Measurements from ENCODE around the gene PRF1. TPM values are rescaled to one million over a fixed set of nuclear protein-coding genes. Genes with fewer than 3 reads are reported as not detected.

The PRF1 gene
- total and polyA plus RNA-seq, 7 donors = 0.16 to 5.0 (median 1.5) TPM; not detected in 1

- Histone ChIP-seq H3K9me3 (no peaks in the 10 kb centered on the region), H3K36me3 (peaks cover 0 to 38% (median 0%) of the 10 kb centered on the region in 4 donors), H3K4me1 (peaks cover 0 to 20% (median 7%) of the 10 kb centered on the region in 4 donors), H3K27me3 (no peaks in the 10 kb centered on the region), H3K4me3 (no peak overlapping the region), H3K27ac (no peak overlapping the region)
- TF ChIP-seq CTCF (IDR thresholded peaks at IDR 0.05) = no peak
- TF ChIP-seq POLR2A (IDR thresholded peaks at IDR 0.05) = no peak
- TF ChIP-seq EP300 (IDR thresholded peaks at IDR 0.05) = no peak
- TF ChIP-seq POLR2AphosphoS5 (IDR thresholded peaks at IDR 0.05) = no peak
- intact Hi-C loops (cut with DNase I) = no loop called here
- 72 to 83% methylated on average over 6 of the region's 6 CpGs for WGBS, 2 donors
- peak; percentile 40 for DNase-seq
Observed at GRCh38 chr10:70561558-70561957, 41.0 kb downstream of the PRF1 start.

- peaks cover 0 to 20% (median 7%) of the 10 kb centered on the region in 4 donors for H3K4me1 ChIP-seq
- H3K4me3 ChIP-seq = no peak overlapping the region
- peaks cover 0 to 38% (median 0%) of the 10 kb centered on the region in 4 donors for H3K36me3 ChIP-seq
- H3K27ac ChIP-seq = peak overlapping the region in 1 of 4 donors; percentile 46
- no peaks in the 10 kb centered on the region for H3K27me3 ChIP-seq
- intact Hi-C loops (cut with DNase I) = no loop called here
- peak; percentile 74 for DNase-seq
- WGBS, 2 donors = 26 to 57% methylated on average over 10 of the region's 10 CpGs
- H3K9me3 ChIP-seq = no peaks in the 10 kb centered on the region
- TF ChIP-seq POLR2A (IDR thresholded peaks at IDR 0.05) = no peak
- TF ChIP-seq CTCF (IDR thresholded peaks at IDR 0.05) = no peak
- TF ChIP-seq EP300 (IDR thresholded peaks at IDR 0.05) = no peak
- TF ChIP-seq POLR2AphosphoS5 (IDR thresholded peaks at IDR 0.05) = no peak
Observed at GRCh38 chr10:70561070-70561469, 41.5 kb downstream of the PRF1 start.

GRCh38 chr10:70560511-70560941 lies 42.0 kb downstream of the PRF1 start:
- Histone ChIP-seq H3K9me3 (no peaks in the 10 kb centered on the region), H3K4me3 (no peak overlapping the region), H3K36me3 (peaks cover 0 to 35% (median 0%) of the 10 kb centered on the region in 4 donors), H3K27me3 (no peaks in the 10 kb centered on the region), H3K4me1 (peaks cover 0 to 20% (median 7%) of the 10 kb centered on the region in 4 donors), H3K27ac (peak overlapping the region in 1 of 4 donors; percentile 46)
- TF ChIP-seq EP300 (IDR thresholded peaks at IDR 0.05) = no peak
- no peak for TF ChIP-seq CTCF (IDR thresholded peaks at IDR 0.05)
- no peak for TF ChIP-seq POLR2A (IDR thresholded peaks at IDR 0.05)
- no peak for TF ChIP-seq POLR2AphosphoS5 (IDR thresholded peaks at IDR 0.05)
- 81 to 87% methylated on average over 14 of the region's 14 CpGs for WGBS, 2 donors
- DNase-seq = peak; percentile 45
- intact Hi-C loops (cut with DNase I) = no loop called here

- Histone ChIP-seq H3K27me3 (no peaks in the 10 kb centered on the region), H3K27ac (no peak overlapping the region), H3K4me1 (peaks cover 0 to 20% (median 7%) of the 10 kb centered on the region in 4 donors), H3K9me3 (no peaks in the 10 kb centered on the region), H3K4me3 (no peak overlapping the region), H3K36me3 (peaks cover 0 to 34% (median 0%) of the 10 kb centered on the region in 4 donors)
- TF ChIP-seq POLR2AphosphoS5 (IDR thresholded peaks at IDR 0.05) (no peak), EP300 (IDR thresholded peaks at IDR 0.05) (no peak), POLR2A (IDR thresholded peaks at IDR 0.05) (no peak), CTCF (IDR thresholded peaks at IDR 0.05) (no peak)
- peak; percentile 53 for DNase-seq
- 81 to 82% methylated on average over 5 of the region's 5 CpGs for WGBS, 2 donors
- intact Hi-C loops (cut with DNase I) = loop anchor here (2.0 kb wide), 1 partner anchor 199 kb away; no protein-coding TSS in a partner anchor
Observed at GRCh38 chr10:70559861-70560260, 42.7 kb downstream of the PRF1 start.
